OCI-LY3 (cell line): ENCODE results near the gene DST.

Experiments used
- CTCF ChIP-seq: fragments of 200-600, 300-600 bp; sonication (generic); IDR thresholded peaks from 2 replicates; pipeline ENCODE4 v1.5.1; 2014; ENCODE audit warnings: antibody characterized with exemption, low read length, low read depth
- EZH2phosphoT487 ChIP-seq: fragments of 200-600 bp; shearing (Covaris generic); IDR thresholded peaks from 2 replicates; pipeline ENCODE4 v1.6.1; 2018; ENCODE audit warnings: antibody characterized with exemption, mixed run types, low read depth

GRCh38 chr6:56518995-56519767 lies 123.5 kb downstream of the DST start:
- TF ChIP-seq CTCF (no peak), EZH2phosphoT487 (no peak)
